ENCODE results near the gene FNBP1. TPM values are rescaled to one million over a fixed set of nuclear protein-coding genes. Genes with fewer than 3 reads are reported as not detected.
"Not testable (repeated sequence)": the region's sequence is repeated elsewhere in the genome, so short reads cannot be mapped to it uniquely, and the experiment has no call there.

Gene FNBP1
- total RNA-seq, 1 donor from 2014 or later = 48.4 TPM

DNA sequence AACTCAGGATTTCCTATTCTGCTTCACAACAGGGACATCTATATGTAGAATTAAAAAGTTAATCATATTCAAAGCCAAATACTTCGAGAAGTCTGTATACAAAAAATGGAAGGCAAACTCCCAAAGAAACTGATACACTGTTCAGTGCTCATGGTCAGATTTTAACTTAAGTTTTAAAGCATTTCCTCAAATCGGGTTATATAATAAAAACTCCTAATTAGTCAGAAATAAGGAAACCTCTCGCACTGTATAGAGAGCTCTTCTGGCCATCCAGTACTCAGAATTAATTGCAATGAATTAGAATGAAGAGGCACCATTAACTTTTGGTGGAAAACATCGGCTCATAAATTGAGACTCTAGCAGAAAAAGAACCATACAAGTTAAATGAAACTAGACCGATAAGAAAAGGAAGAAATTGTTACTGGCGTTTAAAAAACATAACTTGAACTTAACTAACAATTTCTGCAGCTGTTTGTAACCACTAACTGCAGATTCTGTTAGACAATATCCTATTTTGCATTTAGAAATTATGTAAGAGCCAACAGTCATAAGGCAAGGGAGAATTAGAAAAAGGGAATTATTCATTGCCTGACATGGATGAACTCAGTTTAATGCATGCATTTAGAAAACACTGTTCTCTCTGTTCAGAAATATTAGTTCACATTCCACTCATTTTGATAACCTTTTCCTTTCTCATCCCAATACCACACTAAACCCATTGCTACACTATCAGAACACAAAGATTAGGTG is 96.6 kb downstream of the FNBP1 start:
- H3K9me3 Mint-ChIP-seq = peaks cover 10% of the 10 kb centered on the region
- H3K4me1 Mint-ChIP-seq = peaks cover 8% of the 10 kb centered on the region
- TF ChIP-seq, protein P1, sequence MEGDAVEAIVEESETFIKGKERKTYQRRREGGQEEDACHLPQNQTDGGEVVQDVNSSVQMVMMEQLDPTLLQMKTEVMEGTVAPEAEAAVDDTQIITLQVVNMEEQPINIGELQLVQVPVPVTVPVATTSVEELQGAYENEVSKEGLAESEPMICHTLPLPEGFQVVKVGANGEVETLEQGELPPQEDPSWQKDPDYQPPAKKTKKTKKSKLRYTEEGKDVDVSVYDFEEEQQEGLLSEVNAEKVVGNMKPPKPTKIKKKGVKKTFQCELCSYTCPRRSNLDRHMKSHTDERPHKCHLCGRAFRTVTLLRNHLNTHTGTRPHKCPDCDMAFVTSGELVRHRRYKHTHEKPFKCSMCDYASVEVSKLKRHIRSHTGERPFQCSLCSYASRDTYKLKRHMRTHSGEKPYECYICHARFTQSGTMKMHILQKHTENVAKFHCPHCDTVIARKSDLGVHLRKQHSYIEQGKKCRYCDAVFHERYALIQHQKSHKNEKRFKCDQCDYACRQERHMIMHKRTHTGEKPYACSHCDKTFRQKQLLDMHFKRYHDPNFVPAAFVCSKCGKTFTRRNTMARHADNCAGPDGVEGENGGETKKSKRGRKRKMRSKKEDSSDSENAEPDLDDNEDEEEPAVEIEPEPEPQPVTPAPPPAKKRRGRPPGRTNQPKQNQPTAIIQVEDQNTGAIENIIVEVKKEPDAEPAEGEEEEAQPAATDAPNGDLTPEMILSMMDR (conservative IDR thresholded peaks at IDR 0.05) = no peak
- no peak for DNase-seq (ENCODE audit: low read depth, low spot score)
- no peaks in the 10 kb centered on the region for H3K27me3 Mint-ChIP-seq (ENCODE audit: low read depth)
- peaks cover 17% of the 10 kb centered on the region for H3K36me3 Mint-ChIP-seq (ENCODE audit: low read depth)
- peak overlapping the region; percentile 3 for H3K27ac Mint-ChIP-seq (ENCODE audit: unreplicated experiment)
- H3K4me3 Mint-ChIP-seq = no peak overlapping the region

DNA sequence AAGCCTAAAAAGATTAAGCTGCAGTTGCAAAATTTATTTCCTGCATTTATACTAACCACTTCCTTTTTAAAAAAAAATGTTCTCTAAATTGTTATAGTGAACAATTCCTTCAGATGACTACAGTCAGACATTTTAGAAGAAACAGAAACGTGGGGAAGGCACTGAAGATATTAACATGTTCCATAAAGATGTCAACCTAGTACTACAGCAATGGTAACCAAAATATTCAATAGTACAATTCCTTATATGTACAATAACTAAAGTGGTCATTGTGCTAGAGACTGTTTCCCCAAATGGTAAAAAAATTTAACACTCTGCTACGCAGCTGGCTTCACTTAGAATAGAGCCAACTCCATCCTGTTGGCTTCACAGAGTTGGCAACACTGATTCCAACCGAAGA is 97.7 kb downstream of the FNBP1 start:
- no peaks in the 10 kb centered on the region for H3K27me3 Mint-ChIP-seq (ENCODE audit: low read depth)
- peaks cover 18% of the 10 kb centered on the region for H3K36me3 Mint-ChIP-seq (ENCODE audit: low read depth)
- DNase-seq (ENCODE audit: low read depth, low spot score) = no peak

GRCh38 chr9:129944506-129945116 is 98.4 kb downstream of the FNBP1 start:
- TF ChIP-seq, protein P1 (conservative IDR thresholded peaks at IDR 0.05) = no peak
- Mint-ChIP-seq H3K27ac (ENCODE audit: unreplicated experiment) (no peak overlapping the region), H3K27me3 (ENCODE audit: low read depth) (no peaks in the 10 kb centered on the region), H3K9me3 (peaks cover 10% of the 10 kb centered on the region), H3K4me3 (no peak overlapping the region), H3K4me1 (peaks cover 9% of the 10 kb centered on the region), H3K36me3 (ENCODE audit: low read depth) (peaks cover 23% of the 10 kb centered on the region)
- no peak for DNase-seq (ENCODE audit: low read depth, low spot score)

More for the DNA sequence above, 97.7 kb downstream of the FNBP1 start:
- Mint-ChIP-seq H3K4me3 (no peak overlapping the region), H3K9me3 (peaks cover 10% of the 10 kb centered on the region), H3K27ac (ENCODE audit: unreplicated experiment) (no peak overlapping the region), H3K4me1 (peaks cover 8% of the 10 kb centered on the region)
- TF ChIP-seq, protein P1 (conservative IDR thresholded peaks at IDR 0.05) = no peak

GRCh38 chr9:129939431-129939830 is 103.6 kb downstream of the FNBP1 start:
- no peaks in the 10 kb centered on the region for H3K27me3 Mint-ChIP-seq (ENCODE audit: low read depth)
- H3K4me3 Mint-ChIP-seq = no peak overlapping the region

DNA sequence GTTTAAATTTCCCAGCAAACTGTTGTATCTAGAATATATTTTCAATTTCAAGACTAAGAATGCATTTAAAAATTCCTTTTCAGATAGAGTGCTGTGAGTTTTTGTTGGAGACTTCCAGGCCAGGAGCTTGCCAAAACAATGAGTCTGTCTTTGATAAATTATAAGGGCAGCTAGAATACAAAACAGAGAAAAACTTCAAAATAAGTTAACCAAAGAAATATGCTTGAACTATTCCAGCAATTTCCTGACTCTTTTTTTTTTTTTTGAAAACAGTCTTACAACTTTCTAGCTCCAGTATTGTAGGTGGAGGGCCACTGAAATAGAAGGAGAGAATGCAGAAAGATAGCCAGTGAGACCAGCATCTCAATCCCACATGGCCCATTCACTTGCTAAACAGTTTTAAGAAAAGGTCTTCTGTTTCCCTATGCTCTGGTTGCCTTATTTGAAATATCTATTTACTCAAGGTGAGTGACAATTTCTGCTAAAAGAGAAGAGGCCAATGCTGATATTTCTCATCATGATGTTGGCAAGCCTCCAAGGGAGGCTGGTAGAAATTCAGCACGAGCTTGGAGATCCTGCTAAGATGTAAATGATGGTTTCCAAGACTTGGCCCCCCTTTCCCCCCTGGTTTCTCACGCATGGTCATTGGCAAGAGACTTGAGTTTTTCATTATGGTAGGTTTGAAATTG is 104.6 kb downstream of the FNBP1 start:
- Mint-ChIP-seq H3K9me3 (peaks cover 8% of the 10 kb centered on the region), H3K27me3 (ENCODE audit: low read depth) (no peaks in the 10 kb centered on the region), H3K36me3 (ENCODE audit: low read depth) (peaks cover 20% of the 10 kb centered on the region), H3K4me1 (peaks cover 38% of the 10 kb centered on the region), H3K27ac (ENCODE audit: unreplicated experiment) (no peak overlapping the region), H3K4me3 (no peak overlapping the region)
- TF ChIP-seq, protein P1 (conservative IDR thresholded peaks at IDR 0.05) = no peak
- DNase-seq (ENCODE audit: low read depth, low spot score) = no peak

More at GRCh38 chr9:129939431-129939830, 103.6 kb downstream of the FNBP1 start:
- Mint-ChIP-seq H3K27ac (ENCODE audit: unreplicated experiment) (no peak overlapping the region), H3K36me3 (ENCODE audit: low read depth) (peaks cover 24% of the 10 kb centered on the region), H3K4me1 (peaks cover 28% of the 10 kb centered on the region), H3K9me3 (peaks cover 10% of the 10 kb centered on the region)
- TF ChIP-seq, protein P1 (conservative IDR thresholded peaks at IDR 0.05) = no peak
- no peak for DNase-seq (ENCODE audit: low read depth, low spot score)

DNA sequence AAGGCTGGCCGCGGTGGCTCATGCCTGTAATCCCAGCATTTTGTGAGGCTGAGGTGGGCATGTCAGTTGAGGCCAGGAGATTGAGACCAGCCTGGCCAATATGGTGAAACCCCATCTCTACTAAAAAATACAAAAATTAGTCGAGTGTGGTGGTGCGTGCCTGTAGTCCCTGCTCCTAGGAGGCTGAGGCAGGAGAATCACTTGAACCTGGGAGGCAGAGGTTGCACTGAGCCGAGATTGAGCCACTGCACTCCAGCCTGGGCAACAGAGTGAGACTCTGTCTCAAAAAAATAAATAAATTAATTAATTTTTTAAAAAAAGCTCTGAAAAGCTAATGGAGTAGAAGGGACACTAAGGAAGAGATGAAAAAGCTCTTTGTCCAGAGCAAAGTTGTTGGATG is 105.1 kb downstream of the FNBP1 start:
- not testable (repeated sequence) for H3K9me3 Mint-ChIP-seq; H3K27ac Mint-ChIP-seq (ENCODE audit: unreplicated experiment); H3K4me3 Mint-ChIP-seq; H3K27me3 Mint-ChIP-seq (ENCODE audit: low read depth); DNase-seq (ENCODE audit: low read depth, low spot score)
- Mint-ChIP-seq H3K36me3 (ENCODE audit: low read depth) (peaks cover 17% of the 10 kb centered on the region), H3K4me1 (peaks cover 43% of the 10 kb centered on the region)

All from neural crest cell (in vitro differentiated cells).